ENCODE measurements around the gene HEMK1. TPM values are rescaled to one million over a fixed set of nuclear protein-coding genes. Genes with fewer than 3 reads are reported as not detected.
A peak's percentile ranks its signal among the peaks of the same experiment; 100 is the strongest.

The HEMK1 gene
- total RNA-seq, 2 experiments from 2014 or later = 97.1 to 101 TPM

GRCh38 chr3:50624634-50625033 is 55.3 kb downstream of the HEMK1 start:
- ChIA-PET CTCF (interaction anchor here (1.1 to 7.5 kb wide), 3 partner anchors 10 to 57 kb away, joined by 3 to 67 read pairs (median 15); partner anchors contain the start of genes C3orf18, CISH and MAPKAPK3), POLR2A (interaction anchor here (0.5 to 5.9 kb wide), 13 partner anchors 7 to 60 kb away, joined by 3 to 30 read pairs (median 4); partner anchors contain the start of genes CISH and MAPKAPK3)
- peaks cover 61% of the 10 kb centered on the region for H3K36me3 Mint-ChIP-seq (ENCODE audit: low read depth)
- H3K27me3 Mint-ChIP-seq = no peaks in the 10 kb centered on the region
- DNase-seq (no peak), ATAC-seq (no peak)
- TF ChIP-seq CTCF (IDR thresholded peaks at IDR 0.05) = no peak
- intact Hi-C loops (cut with micrococcal nuclease) = no loop called here
- peak overlapping the region; percentile 52 for H3K4me3 Mint-ChIP-seq
- peak overlapping the region; percentile 90 for H3K27ac Mint-ChIP-seq
- H3K9me3 Mint-ChIP-seq = no peaks in the 10 kb centered on the region
- H3K4me1 Mint-ChIP-seq (ENCODE audit: low read depth) = peaks cover 91% of the 10 kb centered on the region

GRCh38 chr3:50625231-50626182 is 56.2 kb downstream of the HEMK1 start:
- Mint-ChIP-seq H3K36me3 (ENCODE audit: low read depth) (peaks cover 60% of the 10 kb centered on the region), H3K4me3 (peak overlapping the region; percentile 27), H3K27me3 (no peaks in the 10 kb centered on the region), H3K9me3 (no peaks in the 10 kb centered on the region), H3K27ac (peak overlapping the region; percentile 90), H3K4me1 (ENCODE audit: low read depth) (peaks cover 91% of the 10 kb centered on the region)
- ATAC-seq (no peak), DNase-seq (no peak)
- POLR2A ChIA-PET = interaction anchor here (0.6 to 5.9 kb wide), 11 partner anchors 8 to 768 kb away, joined by 3 to 30 read pairs (median 5); partner anchors contain the start of genes CISH and MAPKAPK3
- no peak for TF ChIP-seq CTCF (IDR thresholded peaks at IDR 0.05)
- CTCF ChIA-PET = interaction anchor here (0.8 to 7.5 kb wide), 4 partner anchors 11 to 76 kb away, joined by 3 to 67 read pairs (median 4); partner anchors contain the start of genes CISH and MAPKAPK3
- intact Hi-C loops (cut with micrococcal nuclease) = no loop called here

- DNase-seq = no peak
- Mint-ChIP-seq H3K4me3 (no peak overlapping the region), H3K36me3 (ENCODE audit: low read depth) (peaks cover 61% of the 10 kb centered on the region), H3K9me3 (no peaks in the 10 kb centered on the region), H3K4me1 (ENCODE audit: low read depth) (peaks cover 94% of the 10 kb centered on the region), H3K27me3 (no peaks in the 10 kb centered on the region), H3K27ac (peak overlapping the region; percentile 25)
- ChIA-PET POLR2A (interaction anchor here (0.6 to 5.9 kb wide), 5 partner anchors 9 to 767 kb away, joined by 3 to 30 read pairs (median 4); partner anchors contain the start of gene MAPKAPK3), CTCF (interaction anchor here (0.8 to 7.5 kb wide), 4 partner anchors 12 to 77 kb away, joined by 3 to 67 read pairs (median 4); partner anchors contain the start of genes CISH and MAPKAPK3)
- intact Hi-C loops (cut with micrococcal nuclease) = no loop called here
- ATAC-seq = no peak
- no peak for TF ChIP-seq CTCF (IDR thresholded peaks at IDR 0.05)
Observed at GRCh38 chr3:50626401-50626800, 57.1 kb downstream of the HEMK1 start.

- peaks cover 95% of the 10 kb centered on the region for H3K4me1 Mint-ChIP-seq (ENCODE audit: low read depth)
- TF ChIP-seq CTCF (IDR thresholded peaks at IDR 0.05) = peak; percentile 34
- H3K4me3 Mint-ChIP-seq = no peak overlapping the region
- ChIA-PET CTCF (interaction anchor here (0.7 to 7.5 kb wide), 9 partner anchors 9 to 258 kb away, joined by 3 to 67 read pairs (median 6); partner anchors contain the start of genes CISH and MAPKAPK3), POLR2A (interaction anchor here (1.0 to 5.9 kb wide), 6 partner anchors 10 to 59 kb away, joined by 3 to 30 read pairs (median 4); partner anchors contain the start of genes C3orf18, HEMK1 and MAPKAPK3)
- H3K27ac Mint-ChIP-seq = peak overlapping the region; percentile 83
- no peaks in the 10 kb centered on the region for H3K27me3 Mint-ChIP-seq
- peak; percentile 38 for ATAC-seq
- DNase-seq = peak; percentile 51
- intact Hi-C loops (cut with micrococcal nuclease) = no loop called here
- no peaks in the 10 kb centered on the region for H3K9me3 Mint-ChIP-seq
- peaks cover 64% of the 10 kb centered on the region for H3K36me3 Mint-ChIP-seq (ENCODE audit: low read depth)
Observed at GRCh38 chr3:50627407-50628051, 58.2 kb downstream of the HEMK1 start.
